ENCODE measurements around the gene RUVBL2.

GRCh38 chr19:48991873-48992580 is 1.7 kb upstream of the RUVBL2 start:
- TF ChIP-seq CTCF (IDR thresholded peaks at IDR 0.05) (no peak), POLR2AphosphoS5 (IDR thresholded peaks at IDR 0.05) (peak; percentile 57 to 87 (median 60))
